ENCODE measurements around the gene POLR1D.
"Not testable (repeated sequence)": the region's sequence is repeated elsewhere in the genome, so short reads cannot be mapped to it uniquely, and the experiment has no call there.

Gene POLR1D

GRCh38 chr13:27622102-27622820, 569 bp downstream of the POLR1D start:
- no peaks in the 10 kb centered on the region for H3K9me3 ChIP-seq (ENCODE audit: low read length)
- peak overlapping the region; percentile 93 for H2AFZ ChIP-seq (ENCODE audit: low read depth, low read length)
- H3K27me3 ChIP-seq (ENCODE audit: insufficient read depth, low read length): no peaks in the 10 kb centered on the region
- H3K4me3 ChIP-seq (ENCODE audit: low read length): peak overlapping the region; percentile 77
- H3K36me3 ChIP-seq (ENCODE audit: insufficient read depth, low read length): peaks cover 16% of the 10 kb centered on the region
- H3K4me1 ChIP-seq (ENCODE audit: insufficient read depth, low read length): peaks cover 15% of the 10 kb centered on the region

GRCh38 chr13:27622881-27623280, 1.2 kb downstream of the POLR1D start:
- H3K4me3 ChIP-seq (ENCODE audit: low read length): peak overlapping the region; percentile 77
- H3K36me3 ChIP-seq (ENCODE audit: insufficient read depth, low read length): peaks cover 16% of the 10 kb centered on the region
- no peaks in the 10 kb centered on the region for H3K9me3 ChIP-seq (ENCODE audit: low read length)
- no peaks in the 10 kb centered on the region for H3K27me3 ChIP-seq (ENCODE audit: insufficient read depth, low read length)
- peaks cover 15% of the 10 kb centered on the region for H3K4me1 ChIP-seq (ENCODE audit: insufficient read depth, low read length)
- H2AFZ ChIP-seq (ENCODE audit: low read depth, low read length): no peak overlapping the region

- peaks cover 14% of the 10 kb centered on the region for H3K4me1 ChIP-seq (ENCODE audit: insufficient read depth, low read length)
- H3K4me3 ChIP-seq (ENCODE audit: low read length): no peak overlapping the region
- no peak overlapping the region for H2AFZ ChIP-seq (ENCODE audit: low read depth, low read length)
- H3K27me3 ChIP-seq (ENCODE audit: insufficient read depth, low read length): no peaks in the 10 kb centered on the region
- no peaks in the 10 kb centered on the region for H3K9me3 ChIP-seq (ENCODE audit: low read length)
- H3K36me3 ChIP-seq (ENCODE audit: insufficient read depth, low read length): peaks cover 16% of the 10 kb centered on the region
Measured at GRCh38 chr13:27624071-27624470, 2.4 kb downstream of the POLR1D start.

GRCh38 chr13:27625839-27626238, 4.1 kb downstream of the POLR1D start:
- H3K36me3 ChIP-seq (ENCODE audit: insufficient read depth, low read length): peaks cover 21% of the 10 kb centered on the region

DNA sequence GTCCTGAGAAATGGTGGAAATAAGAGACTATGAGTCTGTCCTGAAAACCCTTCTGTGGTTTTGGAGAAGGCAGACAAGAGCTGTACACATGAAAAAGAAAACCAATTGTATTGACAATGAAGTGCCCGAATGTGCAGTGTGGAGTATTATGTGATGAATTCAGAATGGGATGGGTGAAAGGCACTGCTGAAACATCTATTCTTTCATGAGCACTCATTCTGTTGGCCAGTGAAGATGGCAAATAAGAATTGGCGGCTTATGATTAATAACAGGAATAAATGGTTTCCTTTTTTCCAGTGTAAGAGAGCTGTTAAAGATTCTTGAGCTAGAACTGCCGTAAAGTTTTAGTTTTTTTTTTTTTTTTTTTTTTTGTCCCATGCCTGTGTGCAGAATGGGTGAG, 5.7 kb downstream of the POLR1D start:
- Histone ChIP-seq H3K36me3 (ENCODE audit: insufficient read depth, low read length) (peaks cover 28% of the 10 kb centered on the region), H2AFZ (ENCODE audit: low read depth, low read length) (no peak overlapping the region), H3K4me3 (ENCODE audit: low read length) (no peak overlapping the region), H3K4me1 (ENCODE audit: insufficient read depth, low read length) (peaks cover 6% of the 10 kb centered on the region), H3K27me3 (ENCODE audit: insufficient read depth, low read length) (no peaks in the 10 kb centered on the region), H3K9me3 (ENCODE audit: low read length) (no peaks in the 10 kb centered on the region)

More at GRCh38 chr13:27625839-27626238, 4.1 kb downstream of the POLR1D start:
- no peaks in the 10 kb centered on the region for H3K9me3 ChIP-seq (ENCODE audit: low read length)
- H3K4me3 ChIP-seq (ENCODE audit: low read length): no peak overlapping the region
- no peak overlapping the region for H2AFZ ChIP-seq (ENCODE audit: low read depth, low read length)
- no peaks in the 10 kb centered on the region for H3K27me3 ChIP-seq (ENCODE audit: insufficient read depth, low read length)
- H3K4me1 ChIP-seq (ENCODE audit: insufficient read depth, low read length): peaks cover 12% of the 10 kb centered on the region

- Histone ChIP-seq H3K9me3 (ENCODE audit: low read length) (no peaks in the 10 kb centered on the region), H3K27me3 (ENCODE audit: insufficient read depth, low read length) (no peaks in the 10 kb centered on the region), H3K36me3 (ENCODE audit: insufficient read depth, low read length) (peaks cover 25% of the 10 kb centered on the region)
Measured at GRCh38 chr13:27628081-27628480, 6.4 kb downstream of the POLR1D start.

DNA sequence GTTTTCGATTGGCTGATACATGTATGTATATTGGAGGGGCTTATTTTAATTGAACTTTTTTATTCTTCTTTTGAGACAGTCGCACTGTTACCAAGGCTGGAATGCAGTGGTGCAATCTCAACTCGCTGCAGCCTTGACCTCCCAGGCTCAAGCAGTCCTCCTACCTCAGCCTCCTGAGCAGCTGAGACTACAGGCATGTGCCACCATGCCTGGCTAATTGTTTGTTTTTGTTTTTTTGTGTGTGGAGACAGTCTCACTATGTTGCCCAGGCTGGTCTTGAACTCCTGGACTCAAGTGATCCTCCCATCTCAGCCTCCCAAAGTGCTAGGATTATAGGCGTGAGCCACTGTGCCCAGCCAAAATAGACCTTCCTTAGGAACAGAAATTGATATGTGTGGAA, 7.1 kb downstream of the POLR1D start:
- not testable (repeated sequence) for H3K9me3 ChIP-seq (ENCODE audit: low read length); H3K4me3 ChIP-seq (ENCODE audit: low read length); H2AFZ ChIP-seq (ENCODE audit: low read depth, low read length); H3K4me1 ChIP-seq (ENCODE audit: insufficient read depth, low read length); H3K27me3 ChIP-seq (ENCODE audit: insufficient read depth, low read length)
- peaks cover 19% of the 10 kb centered on the region for H3K36me3 ChIP-seq (ENCODE audit: insufficient read depth, low read length)

More at GRCh38 chr13:27628081-27628480, 6.4 kb downstream of the POLR1D start:
- no peak overlapping the region for H3K4me3 ChIP-seq (ENCODE audit: low read length)
- H2AFZ ChIP-seq (ENCODE audit: low read depth, low read length): no peak overlapping the region
- H3K4me1 ChIP-seq (ENCODE audit: insufficient read depth, low read length): peaks cover 2% of the 10 kb centered on the region

DNA sequence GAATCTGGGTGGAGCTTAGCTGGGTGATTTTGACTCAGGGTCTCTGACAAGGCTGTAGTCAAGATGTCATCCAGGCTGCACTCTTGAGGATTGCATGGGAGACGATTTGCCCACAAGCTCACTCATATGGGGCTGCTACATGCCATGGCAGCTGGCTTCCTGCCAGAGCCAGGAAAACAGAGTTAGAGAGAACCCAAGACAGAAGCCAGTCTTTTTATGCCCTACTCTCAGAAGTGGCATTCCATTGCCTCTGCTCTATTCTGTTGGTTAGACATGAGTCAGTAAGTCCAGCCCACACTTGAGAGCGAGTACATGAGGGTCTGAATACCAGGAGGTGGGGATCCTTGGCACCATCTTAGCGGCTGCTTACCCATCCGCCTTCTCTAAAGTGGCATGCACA, 9.5 kb downstream of the POLR1D start:
- Histone ChIP-seq H3K9me3 (ENCODE audit: low read length) (no peaks in the 10 kb centered on the region), H2AFZ (ENCODE audit: low read depth, low read length) (no peak overlapping the region), H3K27me3 (ENCODE audit: insufficient read depth, low read length) (no peaks in the 10 kb centered on the region), H3K4me3 (ENCODE audit: low read length) (no peak overlapping the region), H3K4me1 (ENCODE audit: insufficient read depth, low read length) (no peaks in the 10 kb centered on the region), H3K36me3 (ENCODE audit: insufficient read depth, low read length) (peaks cover 23% of the 10 kb centered on the region)

GRCh38 chr13:27631665-27632064, 10.0 kb downstream of the POLR1D start:
- no peak overlapping the region for H3K4me3 ChIP-seq (ENCODE audit: low read length)
- no peaks in the 10 kb centered on the region for H3K4me1 ChIP-seq (ENCODE audit: insufficient read depth, low read length)
- no peaks in the 10 kb centered on the region for H3K9me3 ChIP-seq (ENCODE audit: low read length)
- H3K27me3 ChIP-seq (ENCODE audit: insufficient read depth, low read length): no peaks in the 10 kb centered on the region
- H3K36me3 ChIP-seq (ENCODE audit: insufficient read depth, low read length): peaks cover 23% of the 10 kb centered on the region
- H2AFZ ChIP-seq (ENCODE audit: low read depth, low read length): no peak overlapping the region

GRCh38 chr13:27632214-27632613, 10.5 kb downstream of the POLR1D start:
- H3K4me1 ChIP-seq (ENCODE audit: insufficient read depth, low read length): no peaks in the 10 kb centered on the region
- H3K36me3 ChIP-seq (ENCODE audit: insufficient read depth, low read length): peaks cover 23% of the 10 kb centered on the region

GRCh38 chr13:27632648-27633047, 11.0 kb downstream of the POLR1D start:
- H2AFZ ChIP-seq (ENCODE audit: low read depth, low read length): no peak overlapping the region
- peaks cover 23% of the 10 kb centered on the region for H3K36me3 ChIP-seq (ENCODE audit: insufficient read depth, low read length)
- H3K9me3 ChIP-seq (ENCODE audit: low read length): no peaks in the 10 kb centered on the region
- no peak overlapping the region for H3K4me3 ChIP-seq (ENCODE audit: low read length)
- no peaks in the 10 kb centered on the region for H3K27me3 ChIP-seq (ENCODE audit: insufficient read depth, low read length)
- no peaks in the 10 kb centered on the region for H3K4me1 ChIP-seq (ENCODE audit: insufficient read depth, low read length)

More at GRCh38 chr13:27632214-27632613, 10.5 kb downstream of the POLR1D start:
- no peaks in the 10 kb centered on the region for H3K27me3 ChIP-seq (ENCODE audit: insufficient read depth, low read length)
- no peak overlapping the region for H3K4me3 ChIP-seq (ENCODE audit: low read length)
- no peak overlapping the region for H2AFZ ChIP-seq (ENCODE audit: low read depth, low read length)
- no peaks in the 10 kb centered on the region for H3K9me3 ChIP-seq (ENCODE audit: low read length)

- Histone ChIP-seq H2AFZ (ENCODE audit: low read depth, low read length) (no peak overlapping the region), H3K4me3 (ENCODE audit: low read length) (no peak overlapping the region), H3K4me1 (ENCODE audit: insufficient read depth, low read length) (peaks cover 5% of the 10 kb centered on the region), H3K27me3 (ENCODE audit: insufficient read depth, low read length) (no peaks in the 10 kb centered on the region), H3K36me3 (ENCODE audit: insufficient read depth, low read length) (peaks cover 21% of the 10 kb centered on the region), H3K9me3 (ENCODE audit: low read length) (no peaks in the 10 kb centered on the region)
Measured at GRCh38 chr13:27634231-27634630, 12.5 kb downstream of the POLR1D start.

DNA sequence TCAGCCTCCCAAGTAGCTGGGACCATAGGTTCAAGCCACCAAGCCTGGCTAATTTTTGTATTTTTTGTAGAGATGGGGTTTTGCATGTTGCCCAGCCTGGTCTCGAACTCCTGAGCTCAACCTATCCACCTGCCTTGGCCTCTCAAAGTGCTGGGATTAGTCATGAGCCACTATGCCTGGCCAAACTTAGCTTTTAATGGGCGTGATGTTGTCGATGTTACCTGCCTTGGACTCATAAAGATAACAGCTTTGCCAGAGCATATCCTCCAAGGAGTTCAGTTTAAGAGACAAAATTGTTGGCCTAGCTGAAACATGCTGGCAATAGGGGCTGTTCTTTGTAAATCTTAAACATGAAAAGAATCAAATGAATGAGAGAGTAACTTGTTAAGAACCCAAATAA, 13.1 kb downstream of the POLR1D start:
- Histone ChIP-seq H3K4me1 (ENCODE audit: insufficient read depth, low read length) (peaks cover 5% of the 10 kb centered on the region), H3K4me3 (ENCODE audit: low read length) (no peak overlapping the region), H3K9me3 (ENCODE audit: low read length) (no peaks in the 10 kb centered on the region), H2AFZ (ENCODE audit: low read depth, low read length) (no peak overlapping the region), H3K36me3 (ENCODE audit: insufficient read depth, low read length) (peaks cover 20% of the 10 kb centered on the region), H3K27me3 (ENCODE audit: insufficient read depth, low read length) (no peaks in the 10 kb centered on the region)

- H3K36me3 ChIP-seq (ENCODE audit: insufficient read depth, low read length): peaks cover 20% of the 10 kb centered on the region
- no peaks in the 10 kb centered on the region for H3K9me3 ChIP-seq (ENCODE audit: low read length)
- H3K27me3 ChIP-seq (ENCODE audit: insufficient read depth, low read length): no peaks in the 10 kb centered on the region
- no peak overlapping the region for H3K4me3 ChIP-seq (ENCODE audit: low read length)
- no peak overlapping the region for H2AFZ ChIP-seq (ENCODE audit: low read depth, low read length)
- peaks cover 5% of the 10 kb centered on the region for H3K4me1 ChIP-seq (ENCODE audit: insufficient read depth, low read length)
Measured at GRCh38 chr13:27635266-27635665, 13.6 kb downstream of the POLR1D start.
